Measurements from ENCODE around the gene TMEM61. TPM values are rescaled to one million over a fixed set of nuclear protein-coding genes. Genes with fewer than 3 reads are reported as not detected.

TMEM61 gene
- total and polyA plus RNA-seq, 2 of the 8 experiments (the other 6 are each of a cell fraction or from before 2014, with no cell fraction given) = 0.54 to 1.4 TPM

DNA sequence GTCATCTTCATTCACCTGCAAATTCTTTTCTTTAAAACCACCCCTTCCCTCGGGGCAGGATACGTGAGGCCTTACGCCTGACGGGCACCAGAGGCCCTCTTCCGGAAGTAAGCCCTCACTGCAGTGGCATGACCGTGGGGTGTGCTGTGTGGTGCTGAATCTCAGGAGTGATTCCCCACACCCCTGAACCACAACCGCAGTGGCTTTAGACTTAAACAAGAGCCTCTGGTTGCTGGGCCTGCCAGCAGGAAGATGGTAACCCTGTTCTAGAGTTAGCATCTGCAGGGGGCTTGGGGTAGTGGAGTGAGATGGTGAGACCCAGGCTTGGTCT, 30.4 kb downstream of the TMEM61 start:
- Histone ChIP-seq H3K79me1 (ENCODE audit: low read depth, low read length) (no peaks in the 10 kb centered on the region), H3K9me3 (ENCODE audit: insufficient read depth in 2 of 2, low read depth in 1 of 2, low read length in 1 of 2) (peaks cover 0 to 8% of the 10 kb centered on the region in 2 experiments; a peak in 1 of 4 replicates), H3K79me2 (ENCODE audit: control insufficient read depth in 1 of 2, insufficient read depth in 2 of 2, low read length in 2 of 2) (no peaks in the 10 kb centered on the region), H3K56ac (replicated peaks; ENCODE audit: insufficient read length, low read depth, low read length) (no peak overlapping the region), H4K5ac (ENCODE audit: insufficient read length, low read depth, low read length) (no peak overlapping the region), H2BK15ac (ENCODE audit: low read length) (no peak overlapping the region), H2BK5ac (ENCODE audit: low read depth, low read length) (no peak overlapping the region; the same call in 1 of the 2 replicates), H3K23me2 (ENCODE audit: low read depth, low read length) (no peaks in the 10 kb centered on the region), H2BK20ac (ENCODE audit: low read length) (no peak overlapping the region), H3K4me2 (ENCODE audit: insufficient read depth in 1 of 2, low read depth in 2 of 2, low read length in 2 of 2) (no peak overlapping the region), H4K91ac (replicated peaks; ENCODE audit: insufficient read length, low read length) (no peak overlapping the region), H2BK120ac (replicated peaks; ENCODE audit: low read depth, low read length) (no peak overlapping the region), H2AK5ac (ENCODE audit: low read depth, low read length) (0 out of 2 replicates have a peak overlapping the region, but pooled peaks have one; percentile 10), H3K36me3 (ENCODE audit: control insufficient read depth in 2 of 4, insufficient read depth in 4 of 4, low read length in 3 of 4) (no peaks in the 10 kb centered on the region), H3K4me1 (replicated peaks in 1 of 4; ENCODE audit: control insufficient read depth in 3 of 4, insufficient read depth in 4 of 4, low read length in 3 of 4) (peaks cover 0 to 12% (median 3%) of the 10 kb centered on the region in 4 experiments; a peak in 4 of 7 replicates), H3K23ac (ENCODE audit: insufficient read length) (no peak overlapping the region), H2AFZ (ENCODE audit: low read length) (no peak overlapping the region), H4K20me1 (replicated peaks in 1 of 2; ENCODE audit: control insufficient read depth in 1 of 2, insufficient read depth in 2 of 2, low read length in 2 of 2) (no peaks in the 10 kb centered on the region), H3K4ac (replicated peaks; ENCODE audit: insufficient read length, low read depth, low read length) (no peak overlapping the region), H3K27me3 (replicated peaks in 1 of 4; ENCODE audit: control insufficient read depth in 3 of 4, extremely low read depth in 1 of 4, insufficient read depth in 3 of 4, low read length in 3 of 4) (no peaks in the 10 kb centered on the region; a peak in 1 of 7 replicates), H3K4me3 (ENCODE audit: extremely low read depth in 1 of 4, insufficient read depth in 2 of 4, low read depth in 3 of 4, low read length in 4 of 4) (no peak overlapping the region), H4K8ac (ENCODE audit: extremely low read depth, insufficient read depth, low read length) (no peak overlapping the region), H3K18ac (ENCODE audit: extremely low read depth, low read length) (no peak overlapping the region), H2BK12ac (ENCODE audit: low read depth, low read length) (0 out of 2 replicates have a peak overlapping the region, but pooled peaks have one; percentile 68), H3K27ac (ENCODE audit: low read depth, low read length) (no peak overlapping the region), H3K9ac (replicated peaks in 1 of 4; ENCODE audit: extremely low read depth in 1 of 4, low read depth in 3 of 4, low read length in 3 of 4) (no peak overlapping the region), H3K14ac (ENCODE audit: insufficient read length) (no peak overlapping the region)
- ChIA-PET CTCF (ENCODE audit: partially characterized antibody) (interaction anchor here (1.2 to 14.1 kb wide), 6 partner anchors 10 to 63 kb away, joined by 3 to 343 read pairs (median 6); partner anchors contain the start of gene BSND), POLR2A (ENCODE audit: partially characterized antibody) (interaction anchor here (1.1 kb wide), 1 partner anchor 63 kb away, joined by 3 read pairs; no protein-coding TSS in a partner anchor)
- WGBS, 2 experiments (ENCODE audit: extremely low coverage in 1 of 2, insufficient coverage in 1 of 2, insufficient read length in 1 of 2, insufficient replicate concordance in 2 of 2, low coverage in 1 of 2, low lambda C conversion rate in 2 of 2, missing lambda C conversion rate in 1 of 2) = 75% methylated on average over 7 of the region's 7 CpGs; no CpG with 5 or more reads in 1 of the 2 experiments
- DNase-seq (ENCODE audit: low read depth in 1 of 2, low spot score in 2 of 2) (no peak), FAIRE-seq (no peak)
- peak; percentile 40 to 46 for TF ChIP-seq RAD21 (IDR thresholded peaks at IDR 0.05 in 1 of 2, conservative IDR thresholded peaks at IDR 0.05 in 1 of 2; ENCODE audit: low read depth in 2 of 2, low read length in 2 of 2)
- TF ChIP-seq, protein P1, sequence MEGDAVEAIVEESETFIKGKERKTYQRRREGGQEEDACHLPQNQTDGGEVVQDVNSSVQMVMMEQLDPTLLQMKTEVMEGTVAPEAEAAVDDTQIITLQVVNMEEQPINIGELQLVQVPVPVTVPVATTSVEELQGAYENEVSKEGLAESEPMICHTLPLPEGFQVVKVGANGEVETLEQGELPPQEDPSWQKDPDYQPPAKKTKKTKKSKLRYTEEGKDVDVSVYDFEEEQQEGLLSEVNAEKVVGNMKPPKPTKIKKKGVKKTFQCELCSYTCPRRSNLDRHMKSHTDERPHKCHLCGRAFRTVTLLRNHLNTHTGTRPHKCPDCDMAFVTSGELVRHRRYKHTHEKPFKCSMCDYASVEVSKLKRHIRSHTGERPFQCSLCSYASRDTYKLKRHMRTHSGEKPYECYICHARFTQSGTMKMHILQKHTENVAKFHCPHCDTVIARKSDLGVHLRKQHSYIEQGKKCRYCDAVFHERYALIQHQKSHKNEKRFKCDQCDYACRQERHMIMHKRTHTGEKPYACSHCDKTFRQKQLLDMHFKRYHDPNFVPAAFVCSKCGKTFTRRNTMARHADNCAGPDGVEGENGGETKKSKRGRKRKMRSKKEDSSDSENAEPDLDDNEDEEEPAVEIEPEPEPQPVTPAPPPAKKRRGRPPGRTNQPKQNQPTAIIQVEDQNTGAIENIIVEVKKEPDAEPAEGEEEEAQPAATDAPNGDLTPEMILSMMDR (IDR thresholded peaks at IDR 0.05; ENCODE audit: control extremely low read depth in 1 of 3, insufficient read depth in 1 of 3, low read depth in 1 of 3, low read length in 3 of 3) = peak; percentile 32 to 63 (median 37)
- no peak for TF ChIP-seq CBX5 (IDR thresholded peaks at IDR 0.05; ENCODE audit: low read depth, low read length)
- no peak for TF ChIP-seq GTF2F1 (IDR thresholded peaks at IDR 0.05; ENCODE audit: borderline replicate concordance, low read depth, low read length)
- no peak for TF ChIP-seq TCF12 (IDR thresholded peaks at IDR 0.05; ENCODE audit: low read depth, low read length)
- no peak for TF ChIP-seq GABPA (IDR thresholded peaks at IDR 0.05; ENCODE audit: borderline replicate concordance, insufficient read depth, low read length)
- no peak for TF ChIP-seq BRCA1 (IDR thresholded peaks at IDR 0.05; ENCODE audit: low read depth, low read length)
- TF ChIP-seq SIRT6 (IDR thresholded peaks at IDR 0.05; ENCODE audit: low read length) = no peak
- no peak for TF ChIP-seq CTBP2 (IDR thresholded peaks at IDR 0.05; ENCODE audit: borderline replicate concordance, insufficient read depth, insufficient read length, low read length)
- no peak for TF ChIP-seq BCL11A (IDR thresholded peaks at IDR 0.05; ENCODE audit: low read depth in 2 of 2, low read length in 2 of 2)

Measured in H1 (cell line).